ENCODE data around the gene RHOT2.

DNA sequence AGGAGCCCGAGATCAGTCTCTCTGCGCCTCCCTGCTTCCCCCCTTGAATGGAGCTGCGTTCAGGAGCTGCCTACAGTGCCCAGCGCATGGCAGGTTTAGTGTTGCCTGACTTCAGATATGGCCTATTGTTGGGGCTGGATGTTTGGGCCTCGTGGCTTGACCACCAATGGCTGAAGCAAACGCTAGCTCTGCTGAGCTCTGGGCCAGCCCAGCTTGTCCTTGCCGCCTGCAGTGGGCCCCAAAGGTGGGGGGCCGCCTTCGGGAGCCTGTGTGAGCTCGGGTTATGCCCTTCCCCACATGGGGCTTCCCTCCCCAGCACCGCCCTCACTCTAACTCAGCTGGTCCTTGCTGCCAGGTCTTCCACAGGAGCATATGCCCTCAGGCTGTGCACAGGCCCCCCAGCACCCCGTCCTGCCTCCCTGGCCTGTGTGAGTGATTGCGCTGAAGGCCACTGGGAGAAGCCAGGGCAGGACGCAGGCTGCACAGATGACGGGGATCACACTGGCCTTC is 29.8 kb upstream of the RHOT2 start:
- TF ChIP-seq, protein P1, sequence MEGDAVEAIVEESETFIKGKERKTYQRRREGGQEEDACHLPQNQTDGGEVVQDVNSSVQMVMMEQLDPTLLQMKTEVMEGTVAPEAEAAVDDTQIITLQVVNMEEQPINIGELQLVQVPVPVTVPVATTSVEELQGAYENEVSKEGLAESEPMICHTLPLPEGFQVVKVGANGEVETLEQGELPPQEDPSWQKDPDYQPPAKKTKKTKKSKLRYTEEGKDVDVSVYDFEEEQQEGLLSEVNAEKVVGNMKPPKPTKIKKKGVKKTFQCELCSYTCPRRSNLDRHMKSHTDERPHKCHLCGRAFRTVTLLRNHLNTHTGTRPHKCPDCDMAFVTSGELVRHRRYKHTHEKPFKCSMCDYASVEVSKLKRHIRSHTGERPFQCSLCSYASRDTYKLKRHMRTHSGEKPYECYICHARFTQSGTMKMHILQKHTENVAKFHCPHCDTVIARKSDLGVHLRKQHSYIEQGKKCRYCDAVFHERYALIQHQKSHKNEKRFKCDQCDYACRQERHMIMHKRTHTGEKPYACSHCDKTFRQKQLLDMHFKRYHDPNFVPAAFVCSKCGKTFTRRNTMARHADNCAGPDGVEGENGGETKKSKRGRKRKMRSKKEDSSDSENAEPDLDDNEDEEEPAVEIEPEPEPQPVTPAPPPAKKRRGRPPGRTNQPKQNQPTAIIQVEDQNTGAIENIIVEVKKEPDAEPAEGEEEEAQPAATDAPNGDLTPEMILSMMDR (IDR thresholded peaks at IDR 0.05; ENCODE audit: low read depth, low read length) = no peak
- TF ChIP-seq POLR2A (IDR thresholded peaks at IDR 0.05; ENCODE audit: extremely low read depth, insufficient read length) (no peak), MYC (IDR thresholded peaks at IDR 0.05; ENCODE audit: low read depth, low read length) (no peak)
- TF ChIP-seq, protein P2, sequence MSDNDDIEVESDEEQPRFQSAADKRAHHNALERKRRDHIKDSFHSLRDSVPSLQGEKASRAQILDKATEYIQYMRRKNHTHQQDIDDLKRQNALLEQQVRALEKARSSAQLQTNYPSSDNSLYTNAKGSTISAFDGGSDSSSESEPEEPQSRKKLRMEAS (IDR thresholded peaks at IDR 0.05; ENCODE audit: low read depth, low read length) = no peak

All from NB4 (cell line).